B cell (primary cell): ENCODE measurements around the gene EP300. TPM values are rescaled to one million over a fixed set of nuclear protein-coding genes. Genes with fewer than 3 reads are reported as not detected.

ENCODE experiments used
- ATAC-seq: fragments of 200-7000 bp; cut with Tn5 transposase; one replicate; pipeline ENCODE4 v1.10.0; 2021; ENCODE audit warnings: low read depth, mild to moderate bottlenecking, moderate number of reproducible peaks, moderate library complexity
- CTCF ChIA-PET: fragments of 350-600 bp; sonication (Branson Sonifier 250); formaldehyde crosslinking; loops from one replicate; lab custom pipeline; 2021; ENCODE audit warnings: antibody characterized with exemption, inconsistent platforms; lab: Charles Lee
- POLR2A ChIA-PET: fragments of 350-600 bp; sonication (Branson Sonifier 250); formaldehyde crosslinking; loops from one replicate; lab custom pipeline; 2021; ENCODE audit warnings: antibody characterized with exemption; lab: Charles Lee
- DNase-seq: peaks from one replicate; pipeline ENCODE4 v3.0.0; 2013
- H2AFZ ChIP-seq: 2 replicates; pipeline ENCODE4 v1.6.1; 2012; ENCODE audit warnings: mild to moderate bottlenecking, low read depth, low read length; ENCODE audit not compliant: insufficient read depth, poor library complexity, severe bottlenecking
- H3K27ac ChIP-seq, 2 donors: 1 replicate in 1 of 2; 2 replicates in 1 of 2; pipeline ENCODE4 v1.5.1; 2012 to 2013; ENCODE audit warnings: low read length in 2 of 2, mild to moderate bottlenecking in 2 of 2, moderate library complexity in 1 of 2
- H3K27me3 ChIP-seq, 4 experiments: fragments of 200-600 bp in 1 of 4; sonication (generic) in 1 of 4; replicated peaks in 1 of 4; 1 replicate in 2 of 4; 2 replicates in 2 of 4; pipeline versions ENCODE4 v1.6.1 to v1.7.0; 2013 to 2016; ENCODE audit warnings: low read length in 3 of 4, mild to moderate bottlenecking in 2 of 4, mixed read lengths in 1 of 4, moderate library complexity in 1 of 4; ENCODE audit not compliant: insufficient read depth in 4 of 4, control insufficient read depth in 3 of 4; ENCODE audit errors: control extremely low read depth in 1 of 4
- H3K36me3 ChIP-seq, 2 experiments: replicated peaks in 1 of 2; 1 replicate in 1 of 2; 2 replicates in 1 of 2; pipeline versions ENCODE4 v1.6.1 to v1.7.1; 2013; ENCODE audit warnings: low read length in 1 of 2; ENCODE audit not compliant: insufficient read depth in 2 of 2, control insufficient read depth in 1 of 2; ENCODE audit errors: control extremely low read depth in 1 of 2, extremely low read depth in 1 of 2
- H3K4me1 ChIP-seq, 2 donors: fragments of 200-600 bp in 1 of 2; sonication (generic) in 1 of 2; 1 replicate in 1 of 2; 2 replicates in 1 of 2; pipeline versions ENCODE4 v1.5.1 to v1.6.1; 2013 to 2017; ENCODE audit warnings: low read length in 2 of 2; ENCODE audit not compliant: control insufficient read depth in 2 of 2, insufficient read depth in 2 of 2
- H3K4me2 ChIP-seq: replicated peaks from 2 replicates; pipeline ENCODE3; 2012; ENCODE audit warnings: mild to moderate bottlenecking, low read depth, low read length; ENCODE audit not compliant: poor library complexity, severe bottlenecking
- H3K4me3 ChIP-seq, 5 experiments: fragments of 200-600 bp in 1 of 5; sonication (generic) in 1 of 5; 1 replicate in 3 of 5; 2 replicates in 2 of 5; pipeline versions ENCODE4 v1.5.1 to v1.7.0; 2011 to 2016; ENCODE audit warnings: low read length in 4 of 5, mild to moderate bottlenecking in 4 of 5, low read depth in 2 of 5, control low read depth in 1 of 5, moderate library complexity in 1 of 5; ENCODE audit not compliant: insufficient read depth in 1 of 5; ENCODE audit errors: control extremely low read depth in 1 of 5, extremely low read depth in 1 of 5
- H3K79me2 ChIP-seq: fragments of 200-600 bp; sonication (generic); one replicate; pipeline ENCODE4 v1.6.0; 2016; ENCODE audit warnings: low read length; ENCODE audit not compliant: control insufficient read depth, insufficient read depth
- H3K9ac ChIP-seq: fragments of 200-600 bp; sonication (generic); 2 replicates; pipeline ENCODE4 v1.6.1; 2017; ENCODE audit warnings: mild to moderate bottlenecking, low read length, moderate library complexity
- H3K9me3 ChIP-seq, 3 donors: one replicate each; pipeline versions ENCODE4 v1.6.1 to v1.7.1; 2013; ENCODE audit warnings: low read length in 2 of 3; ENCODE audit not compliant: control insufficient read depth in 2 of 3, insufficient read depth in 1 of 3; ENCODE audit errors: control extremely low read depth in 1 of 3
- H4K20me1 ChIP-seq: 2 replicates; pipeline ENCODE4 v1.6.0; 2012; ENCODE audit warnings: mild to moderate bottlenecking, low read length; ENCODE audit not compliant: insufficient read depth, control insufficient read depth, poor library complexity, severe bottlenecking
- H3K27ac Mint-ChIP-seq: one replicate; pipeline ENCODE4 v1.8.0; 2021; ENCODE audit warnings: mixed read lengths
- H3K27me3 Mint-ChIP-seq: one replicate; pipeline ENCODE4 v1.8.0; 2021; ENCODE audit warnings: mixed read lengths
- H3K4me1 Mint-ChIP-seq: one replicate; pipeline ENCODE4 v1.8.0; 2021; ENCODE audit warnings: mixed read lengths
- H3K4me3 Mint-ChIP-seq: one replicate; pipeline ENCODE4 v1.8.0; 2021; ENCODE audit warnings: mixed read lengths
- H3K9me3 Mint-ChIP-seq: one replicate; pipeline ENCODE4 v1.8.0; 2022; ENCODE audit warnings: mixed read lengths; ENCODE audit not compliant: insufficient read depth
- EZH2 ChIP-seq: IDR thresholded peaks from 2 replicates; pipeline ENCODE4 v1.6.1; 2012; ENCODE audit warnings: borderline replicate concordance, low read depth, mild to moderate bottlenecking, moderate library complexity, low read length; ENCODE audit not compliant: insufficient read depth, poor library complexity, severe bottlenecking
- WGBS: methylation state at CpG from one replicate; pipeline ENCODE4 v1.1.5; 2013; ENCODE audit warnings: missing lambda C conversion rate; ENCODE audit not compliant: insufficient coverage; 5-methylcytosine and 5-hydroxymethylcytosine counted together
- intact Hi-C: fragments of 100-400 bp; cut with micrococcal nuclease; formaldehyde crosslinking; loops from one replicate; pipeline ENCODE4 v1.10.0; 2022
- polyA plus RNA-seq: library from polyadenylated mRNA; depleted of rRNA; stranded (reverse); fragments of >200 nt; gene quantifications from 2 replicates; pipeline ENCODE4 v1.2.3, GENCODE V29; 2012
- total RNA-seq, 2 donors: library from RNA; stranded (reverse); fragments of 120-200 nt in 1 of 2; gene quantifications; 1 replicate in 1 of 2; 2 replicates in 1 of 2; pipeline versions ENCODE4 v1.2.3 to v1.2.4, GENCODE V29; 2013 to 2022
- TF ChIP-seq, protein P1 (sequence below): fragments of 200-600 bp; IDR thresholded peaks from one replicate; pipeline ENCODE4 v1.8.0; 2022; ENCODE audit warnings: antibody characterized with exemption, mild to moderate bottlenecking

The EP300 gene
- total and polyA plus RNA-seq, 2 donors (not counting 1 experiment from before 2014, with no cell fraction given): 73.3 to 185 TPM

DNA sequence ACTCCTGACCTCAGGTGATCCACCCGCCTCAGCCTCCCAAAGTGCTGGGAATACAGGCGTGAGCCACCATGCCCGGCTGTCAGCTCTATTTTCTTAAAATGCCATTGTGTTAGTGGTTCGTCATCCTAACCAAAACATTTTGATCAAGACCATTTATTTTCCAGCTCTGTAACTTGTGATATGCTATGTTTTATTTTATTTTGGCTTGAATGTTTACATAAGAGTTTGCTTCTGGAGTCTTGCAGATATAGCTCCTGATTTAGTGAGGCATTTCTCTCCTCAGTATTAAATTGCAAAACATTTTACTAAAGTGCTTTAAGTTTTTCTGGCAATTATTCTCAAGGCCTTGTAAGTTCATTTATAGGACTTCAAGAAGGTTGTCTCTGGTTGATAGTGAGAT, 4.4 kb downstream of the EP300 start:
- no peak for TF ChIP-seq EZH2
- TF ChIP-seq, protein P1, sequence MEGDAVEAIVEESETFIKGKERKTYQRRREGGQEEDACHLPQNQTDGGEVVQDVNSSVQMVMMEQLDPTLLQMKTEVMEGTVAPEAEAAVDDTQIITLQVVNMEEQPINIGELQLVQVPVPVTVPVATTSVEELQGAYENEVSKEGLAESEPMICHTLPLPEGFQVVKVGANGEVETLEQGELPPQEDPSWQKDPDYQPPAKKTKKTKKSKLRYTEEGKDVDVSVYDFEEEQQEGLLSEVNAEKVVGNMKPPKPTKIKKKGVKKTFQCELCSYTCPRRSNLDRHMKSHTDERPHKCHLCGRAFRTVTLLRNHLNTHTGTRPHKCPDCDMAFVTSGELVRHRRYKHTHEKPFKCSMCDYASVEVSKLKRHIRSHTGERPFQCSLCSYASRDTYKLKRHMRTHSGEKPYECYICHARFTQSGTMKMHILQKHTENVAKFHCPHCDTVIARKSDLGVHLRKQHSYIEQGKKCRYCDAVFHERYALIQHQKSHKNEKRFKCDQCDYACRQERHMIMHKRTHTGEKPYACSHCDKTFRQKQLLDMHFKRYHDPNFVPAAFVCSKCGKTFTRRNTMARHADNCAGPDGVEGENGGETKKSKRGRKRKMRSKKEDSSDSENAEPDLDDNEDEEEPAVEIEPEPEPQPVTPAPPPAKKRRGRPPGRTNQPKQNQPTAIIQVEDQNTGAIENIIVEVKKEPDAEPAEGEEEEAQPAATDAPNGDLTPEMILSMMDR: no peak
- ChIA-PET CTCF (interaction anchor here (1.5 kb wide), 1 partner anchor 174 kb away, joined by 9 read pairs; no protein-coding TSS in a partner anchor), POLR2A (interaction anchor here (0.6 to 0.9 kb wide), 3 partner anchors 74 to 145 kb away, joined by 3 read pairs; partner anchors contain the start of gene RBX1)
- Mint-ChIP-seq H3K4me3 (peak overlapping the region; percentile 58), H3K27ac (no peak overlapping the region), H3K27me3 (no peaks in the 10 kb centered on the region), H3K4me1 (peaks cover 65% of the 10 kb centered on the region), H3K9me3 (no peaks in the 10 kb centered on the region)
- peaks cover 93% of the 10 kb centered on the region for H3K79me2 ChIP-seq
- WGBS: 100% methylated on average over 1 of the region's 4 CpGs
- H3K27me3 ChIP-seq: no peaks in the 10 kb centered on the region
- no peak overlapping the region for H3K27ac ChIP-seq
- DNase-seq (no peak), ATAC-seq (no peak)
- H3K9me3 ChIP-seq: no peaks in the 10 kb centered on the region
- peaks cover 5 to 21% of the 10 kb centered on the region in 2 experiments for H3K36me3 ChIP-seq
- peaks cover 37 to 52% of the 10 kb centered on the region in 2 donors for H3K4me1 ChIP-seq
- peaks cover 82% of the 10 kb centered on the region for H4K20me1 ChIP-seq
- intact Hi-C loops: loop anchor here (10.0 kb wide), 1 partner anchor 98 kb away; no protein-coding TSS in a partner anchor
- no peak overlapping the region for H3K4me3 ChIP-seq
- H3K9ac ChIP-seq: no peak overlapping the region
- H3K4me2 ChIP-seq: peak overlapping the region; percentile 80
- H2AFZ ChIP-seq: no peak overlapping the region

DNA sequence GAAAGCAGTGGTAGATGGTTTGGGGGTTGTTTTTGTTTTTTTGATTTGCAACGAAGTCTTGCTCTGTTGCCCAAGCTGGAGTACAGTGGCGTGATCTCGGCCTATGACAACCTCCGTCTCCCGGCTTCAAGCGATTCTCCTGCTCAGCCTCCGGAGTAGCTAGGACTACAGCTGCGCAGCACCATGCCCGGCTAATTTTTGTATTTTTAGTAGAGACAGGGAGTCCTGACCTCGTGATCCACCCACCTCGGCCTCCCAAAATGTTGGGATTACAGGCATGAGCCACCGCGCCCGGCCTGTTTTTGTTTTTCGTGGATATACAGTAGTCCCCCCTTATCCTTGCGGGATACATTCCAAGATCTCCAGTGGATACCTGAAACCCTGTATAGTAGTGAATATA, 6.6 kb downstream of the EP300 start:
- 84% methylated on average over 14 of the region's 16 CpGs for WGBS
- Histone ChIP-seq H4K20me1 (peaks cover 96% of the 10 kb centered on the region), H3K27me3 (no peaks in the 10 kb centered on the region), H3K36me3 (peaks cover 5 to 30% of the 10 kb centered on the region in 2 experiments), H3K4me1 (peaks cover 40 to 65% of the 10 kb centered on the region in 2 donors), H3K4me3 (no peak overlapping the region), H3K4me2 (no peak overlapping the region), H3K27ac (no peak overlapping the region), H3K9ac (no peak overlapping the region), H3K79me2 (peaks cover 100% of the 10 kb centered on the region), H3K9me3 (no peaks in the 10 kb centered on the region), H2AFZ (no peak overlapping the region)
- DNase-seq: no peak
- no peak overlapping the region for H3K4me3 Mint-ChIP-seq
- ATAC-seq: no peak
- no peaks in the 10 kb centered on the region for H3K27me3 Mint-ChIP-seq
- POLR2A ChIA-PET: no interaction called here
- TF ChIP-seq EZH2: no peak
- TF ChIP-seq, protein P1: no peak
- intact Hi-C loops: loop anchor here (10.0 kb wide), 1 partner anchor 96 kb away; no protein-coding TSS in a partner anchor
- CTCF ChIA-PET: interaction anchor here (1.6 kb wide), 1 partner anchor 177 kb away, joined by 4 read pairs; no protein-coding TSS in a partner anchor
- peak overlapping the region; percentile 21 for H3K27ac Mint-ChIP-seq
- H3K9me3 Mint-ChIP-seq: no peaks in the 10 kb centered on the region
- H3K4me1 Mint-ChIP-seq: peaks cover 76% of the 10 kb centered on the region
